Measurements from ENCODE around the gene DCST2. TPM values are rescaled to one million over a fixed set of nuclear protein-coding genes. Genes with fewer than 3 reads are reported as not detected.

The DCST2 gene
- total and polyA plus RNA-seq, 2 donors from 2014 or later: 0.43 to 1.4 TPM

GRCh38 chr1:155052439-155053395 is 19.1 kb upstream of the DCST2 start:
- peak overlapping the region in 2 of 3 donors; percentile 56 to 70 for H3K4me3 ChIP-seq (ENCODE audit: low read length in 3 of 3)
- no peak for TF ChIP-seq CTCF (IDR thresholded peaks at IDR 0.05; ENCODE audit: borderline replicate concordance, extremely low read depth, insufficient read depth)
- H3K9me3 ChIP-seq (ENCODE audit: control insufficient read depth in 2 of 3, insufficient read depth in 1 of 3, low read length in 3 of 3): no peaks in the 10 kb centered on the region
- peak overlapping the region in 1 of 3 donors; percentile 80 for H3K9ac ChIP-seq (ENCODE audit: low read length in 3 of 3)
- no peaks in the 10 kb centered on the region for H3K36me3 ChIP-seq (ENCODE audit: control insufficient read depth in 2 of 3, insufficient read depth in 3 of 3, low read length in 3 of 3)
- DNase-seq: peak in 1 of 5 donors; percentile 82
- intact Hi-C loops (cut with DNase I): no loop called here
- H3K27ac ChIP-seq (ENCODE audit: low read depth in 2 of 2, low read length in 2 of 2): peak overlapping the region in 1 of 2 donors; percentile 51
- H3K4me1 ChIP-seq (ENCODE audit: control insufficient read depth in 2 of 3, insufficient read depth in 2 of 3, low read depth in 1 of 3, low read length in 3 of 3): peaks cover 0 to 16% (median 8%) of the 10 kb centered on the region in 3 donors
- no peak for FAIRE-seq
- no peaks in the 10 kb centered on the region for H3K27me3 ChIP-seq (ENCODE audit: control insufficient read depth, insufficient read depth, low read length)

GRCh38 chr1:155051777-155052398 is 18.3 kb upstream of the DCST2 start:
- Histone ChIP-seq H3K4me3 (ENCODE audit: low read length in 3 of 3) (peak overlapping the region; percentile 21 to 70 (median 56)), H3K9me3 (ENCODE audit: control insufficient read depth in 2 of 3, insufficient read depth in 1 of 3, low read length in 3 of 3) (no peaks in the 10 kb centered on the region), H3K36me3 (ENCODE audit: control insufficient read depth in 2 of 3, insufficient read depth in 3 of 3, low read length in 3 of 3) (no peaks in the 10 kb centered on the region), H3K27ac (ENCODE audit: low read depth in 2 of 2, low read length in 2 of 2) (peak overlapping the region; percentile 67 to 71), H3K4me1 (ENCODE audit: control insufficient read depth in 2 of 3, insufficient read depth in 2 of 3, low read depth in 1 of 3, low read length in 3 of 3) (peaks cover 0 to 16% (median 8%) of the 10 kb centered on the region in 3 donors), H3K9ac (ENCODE audit: low read length in 3 of 3) (peak overlapping the region in 2 of 3 donors; percentile 64 to 80), H3K27me3 (ENCODE audit: control insufficient read depth, insufficient read depth, low read length) (no peaks in the 10 kb centered on the region)
- peak in 4 of 5 donors; percentile 10 to 90 (median 40) for DNase-seq
- FAIRE-seq: no peak
- TF ChIP-seq CTCF (IDR thresholded peaks at IDR 0.05; ENCODE audit: borderline replicate concordance, extremely low read depth, insufficient read depth): no peak
- intact Hi-C loops (cut with DNase I): no loop called here

GRCh38 chr1:155051342-155051776 is 17.8 kb upstream of the DCST2 start:
- peak overlapping the region; percentile 21 to 70 (median 56) for H3K4me3 ChIP-seq (ENCODE audit: low read length in 3 of 3)
- no peak for FAIRE-seq
- H3K36me3 ChIP-seq (ENCODE audit: control insufficient read depth in 2 of 3, insufficient read depth in 3 of 3, low read length in 3 of 3): no peaks in the 10 kb centered on the region
- H3K9ac ChIP-seq (ENCODE audit: low read length in 3 of 3): peak overlapping the region in 2 of 3 donors; percentile 64 to 80
- no peaks in the 10 kb centered on the region for H3K27me3 ChIP-seq (ENCODE audit: control insufficient read depth, insufficient read depth, low read length)
- no peak for TF ChIP-seq CTCF (IDR thresholded peaks at IDR 0.05; ENCODE audit: borderline replicate concordance, extremely low read depth, insufficient read depth)
- H3K9me3 ChIP-seq (ENCODE audit: control insufficient read depth in 2 of 3, insufficient read depth in 1 of 3, low read length in 3 of 3): no peaks in the 10 kb centered on the region
- peak in 1 of 5 donors; percentile 32 for DNase-seq
- H3K27ac ChIP-seq (ENCODE audit: low read depth in 2 of 2, low read length in 2 of 2): peak overlapping the region; percentile 67 to 71
- intact Hi-C loops (cut with DNase I): no loop called here
- H3K4me1 ChIP-seq (ENCODE audit: control insufficient read depth in 2 of 3, insufficient read depth in 2 of 3, low read depth in 1 of 3, low read length in 3 of 3): peaks cover 0 to 16% (median 8%) of the 10 kb centered on the region in 3 donors
